ENCODE results near the gene DSCAML1.

DNA sequence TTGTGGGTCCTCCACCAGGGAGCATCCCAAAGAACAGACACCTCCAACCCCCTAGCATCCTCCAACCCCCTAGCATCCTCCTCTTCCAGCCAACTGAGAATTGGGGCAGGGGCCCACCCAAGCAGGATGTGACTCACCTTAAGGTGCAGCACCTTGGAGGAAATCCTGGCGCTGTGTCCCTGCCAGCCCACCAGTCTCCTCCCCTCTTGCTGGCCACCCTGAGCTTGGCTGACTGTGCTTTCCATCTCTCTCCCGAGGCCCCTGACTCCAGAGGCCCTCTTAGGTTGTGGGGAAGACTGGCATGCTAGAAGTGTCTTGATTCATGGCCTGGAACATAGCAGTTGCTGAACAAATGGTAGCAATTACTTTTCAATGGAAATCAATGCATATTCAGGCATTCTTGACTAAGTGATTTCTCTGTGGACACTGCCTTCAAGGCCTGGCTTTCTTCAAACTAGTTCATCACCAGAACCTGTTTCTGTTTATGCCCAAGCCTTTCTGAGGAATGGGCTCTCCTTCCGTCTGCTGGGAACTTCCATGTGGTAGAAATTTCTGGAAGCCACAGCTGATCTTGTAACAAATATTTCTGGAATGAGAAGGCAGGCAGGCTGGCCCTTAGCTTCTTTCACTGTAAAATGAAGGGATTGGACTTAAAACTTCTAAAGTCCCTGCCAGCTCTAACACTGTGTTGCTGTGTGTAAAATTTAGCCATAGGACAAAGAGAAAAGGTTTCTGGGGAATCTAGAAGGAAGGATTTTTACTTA, 408.8 kb downstream of the DSCAML1 start:
- TF ChIP-seq, protein P1, sequence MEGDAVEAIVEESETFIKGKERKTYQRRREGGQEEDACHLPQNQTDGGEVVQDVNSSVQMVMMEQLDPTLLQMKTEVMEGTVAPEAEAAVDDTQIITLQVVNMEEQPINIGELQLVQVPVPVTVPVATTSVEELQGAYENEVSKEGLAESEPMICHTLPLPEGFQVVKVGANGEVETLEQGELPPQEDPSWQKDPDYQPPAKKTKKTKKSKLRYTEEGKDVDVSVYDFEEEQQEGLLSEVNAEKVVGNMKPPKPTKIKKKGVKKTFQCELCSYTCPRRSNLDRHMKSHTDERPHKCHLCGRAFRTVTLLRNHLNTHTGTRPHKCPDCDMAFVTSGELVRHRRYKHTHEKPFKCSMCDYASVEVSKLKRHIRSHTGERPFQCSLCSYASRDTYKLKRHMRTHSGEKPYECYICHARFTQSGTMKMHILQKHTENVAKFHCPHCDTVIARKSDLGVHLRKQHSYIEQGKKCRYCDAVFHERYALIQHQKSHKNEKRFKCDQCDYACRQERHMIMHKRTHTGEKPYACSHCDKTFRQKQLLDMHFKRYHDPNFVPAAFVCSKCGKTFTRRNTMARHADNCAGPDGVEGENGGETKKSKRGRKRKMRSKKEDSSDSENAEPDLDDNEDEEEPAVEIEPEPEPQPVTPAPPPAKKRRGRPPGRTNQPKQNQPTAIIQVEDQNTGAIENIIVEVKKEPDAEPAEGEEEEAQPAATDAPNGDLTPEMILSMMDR (IDR thresholded peaks at IDR 0.05; ENCODE audit: low read length) = no peak
- TF ChIP-seq EZH2 (IDR thresholded peaks at IDR 0.05; ENCODE audit: borderline replicate concordance, low read length) = no peak

Data from OCI-LY1 (cell line).